Limb (tissue), 2 donors: Measurements from ENCODE around the gene ANAPC13.

Experiments
- DNase-seq, 2 donors: peaks; one replicate each; pipeline ENCODE4 v3.0.0-alpha.2; 2016; ENCODE audit errors: extremely low spot score in 2 of 2

ANAPC13 gene

DNA sequence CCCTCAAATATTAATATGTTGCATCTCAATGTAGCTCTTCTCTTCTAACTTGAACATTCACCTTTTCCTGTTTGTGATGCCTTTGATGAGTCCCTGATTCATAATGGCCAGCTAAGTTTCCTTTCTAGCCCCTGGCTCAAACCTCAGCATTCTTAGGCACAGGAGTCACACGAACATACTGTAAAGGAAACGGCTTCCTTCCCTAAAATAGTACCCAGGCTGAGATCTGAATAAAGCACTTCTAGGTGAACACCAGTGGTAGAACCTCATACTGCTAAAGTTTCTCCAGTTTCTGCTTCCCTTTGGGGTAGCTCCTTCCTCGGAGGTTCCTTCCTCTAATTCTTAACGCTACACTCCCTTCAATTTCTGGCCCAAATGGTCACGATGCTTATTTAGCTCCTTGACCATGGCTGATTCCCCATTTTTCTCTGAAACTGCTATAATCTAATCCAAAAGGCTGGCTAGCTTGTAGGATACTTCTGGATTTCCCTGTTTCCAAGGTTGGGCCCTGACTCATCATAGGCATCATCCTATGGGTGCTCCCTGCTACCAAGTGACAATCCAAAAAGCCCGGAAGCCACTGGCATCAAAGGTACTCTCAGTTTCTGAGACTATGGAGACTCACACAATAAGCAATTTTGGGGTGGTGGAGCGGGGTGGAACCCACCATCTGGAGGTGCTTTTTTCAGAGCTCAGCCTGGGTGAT is 2.4 kb downstream of the ANAPC13 start:
- no peak for DNase-seq

GRCh38 chr3:134482622-134483021 is 3.2 kb downstream of the ANAPC13 start:
- no peak for DNase-seq

DNA sequence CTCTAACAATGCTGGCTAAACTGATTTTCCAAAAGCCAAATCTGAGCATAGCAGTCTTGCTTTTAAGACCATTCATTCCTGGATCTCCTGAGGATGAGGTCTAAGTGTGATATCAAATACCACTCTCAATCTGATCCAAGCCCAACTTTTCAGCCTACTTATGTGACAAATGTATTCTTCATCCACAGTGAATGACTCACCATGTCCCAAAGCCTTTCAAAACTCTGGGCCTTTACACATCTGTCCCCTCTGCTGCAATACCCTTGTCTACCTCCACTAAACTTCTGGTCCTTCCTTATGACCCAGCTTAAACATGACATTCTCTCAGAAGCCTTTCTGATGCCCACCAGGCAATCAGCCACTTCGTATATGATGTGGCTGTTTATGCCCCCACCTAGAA is 4.6 kb downstream of the ANAPC13 start:
- DNase-seq, result no peak

- no peak for DNase-seq
Observed at GRCh38 chr3:134480546-134480945, 5.2 kb downstream of the ANAPC13 start.

GRCh38 chr3:134477938-134478337 is 7.8 kb downstream of the ANAPC13 start:
- no peak for DNase-seq

DNA sequence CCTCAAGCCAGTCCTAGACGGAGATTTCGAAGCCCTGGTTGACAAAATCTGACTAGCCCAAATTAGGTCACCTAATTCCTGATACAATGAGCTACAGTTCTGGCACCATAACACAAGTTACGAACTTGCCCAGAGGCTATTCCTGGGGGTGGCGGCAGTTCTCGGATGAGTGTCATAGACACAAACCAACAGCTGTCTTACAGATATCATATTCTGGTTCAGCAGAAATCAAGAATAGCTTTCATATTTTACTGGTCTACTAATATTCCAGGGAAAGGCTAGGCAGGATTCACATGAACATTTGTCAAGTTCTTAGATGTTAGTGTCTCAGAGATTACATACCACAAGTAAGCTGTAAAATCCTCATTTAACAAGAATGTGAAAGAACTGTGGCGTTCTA is 8.8 kb downstream of the ANAPC13 start:
- DNase-seq, result no peak

GRCh38 chr3:134476306-134476705 is 9.5 kb downstream of the ANAPC13 start:
- no peak for DNase-seq

DNA sequence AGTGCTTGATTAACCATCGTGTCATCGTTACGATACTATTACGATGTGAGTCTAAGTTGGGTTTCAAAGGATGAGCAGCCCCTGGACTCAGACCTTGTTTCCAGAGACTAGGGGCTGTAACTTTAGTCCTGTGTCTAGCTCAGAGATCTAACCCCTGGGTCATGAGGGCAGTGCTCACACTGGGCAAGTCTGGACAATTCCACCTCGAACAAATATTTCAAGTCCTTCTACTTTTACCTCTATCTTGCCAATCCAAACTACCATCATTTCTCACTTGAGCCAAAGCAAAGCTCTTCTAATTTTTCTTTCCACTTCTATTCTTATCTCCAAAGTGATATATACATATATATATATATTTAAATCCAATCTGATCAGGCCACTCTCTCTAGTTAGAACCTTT is 10.8 kb downstream of the ANAPC13 start:
- DNase-seq, result no peak

GRCh38 chr3:134473868-134474546 is 11.8 kb downstream of the ANAPC13 start:
- DNase-seq, result peak; percentile 86 to 88

- no peak for DNase-seq
Observed at GRCh38 chr3:134472831-134473230, 13.0 kb downstream of the ANAPC13 start.

- peak in 1 of 2 donors; percentile 16 for DNase-seq
Observed at GRCh38 chr3:134471521-134472193, 14.1 kb downstream of the ANAPC13 start.

DNA sequence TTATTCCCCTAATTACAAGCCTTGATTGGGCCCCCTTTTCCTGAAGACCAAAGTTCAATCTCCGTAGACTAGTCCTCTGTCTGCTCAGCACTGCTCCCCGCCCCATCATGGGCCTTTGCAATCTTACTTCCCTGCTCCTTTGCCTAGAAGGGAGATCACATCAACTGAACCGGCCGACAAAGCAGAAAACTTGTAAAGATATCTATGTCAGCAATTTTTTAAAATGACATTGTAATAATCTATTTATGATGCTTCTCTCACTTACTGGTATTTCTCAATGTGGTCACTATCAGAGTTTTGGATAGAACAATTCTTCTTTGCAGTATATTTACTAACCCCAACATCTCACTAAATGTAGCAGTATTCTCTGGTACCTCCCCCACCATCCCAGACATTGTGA is 17.3 kb downstream of the ANAPC13 start:
- DNase-seq, result no peak

DNA sequence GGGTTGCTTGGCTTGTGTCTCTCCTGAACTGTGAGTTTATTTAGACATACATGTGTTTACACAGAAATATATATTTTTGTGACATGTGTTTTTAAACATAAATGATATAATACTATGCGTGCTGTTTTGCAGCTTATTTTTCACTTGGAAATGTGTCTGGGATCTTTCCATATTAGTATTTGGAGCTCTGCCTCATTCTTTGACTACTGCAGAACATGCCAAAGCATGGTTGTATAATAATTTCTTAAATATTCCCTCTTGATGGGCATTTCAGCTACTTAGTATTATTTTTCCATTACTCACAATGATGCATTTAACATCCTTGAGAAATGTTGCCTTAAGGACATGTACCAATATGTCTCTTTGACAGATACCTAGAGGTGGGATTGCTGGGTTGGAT is 19.5 kb downstream of the ANAPC13 start:
- peak in 1 of 2 donors; percentile 51 for DNase-seq

GRCh38 chr3:134464689-134465365 is 21.0 kb downstream of the ANAPC13 start:
- peak; percentile 35 to 47 for DNase-seq

DNA sequence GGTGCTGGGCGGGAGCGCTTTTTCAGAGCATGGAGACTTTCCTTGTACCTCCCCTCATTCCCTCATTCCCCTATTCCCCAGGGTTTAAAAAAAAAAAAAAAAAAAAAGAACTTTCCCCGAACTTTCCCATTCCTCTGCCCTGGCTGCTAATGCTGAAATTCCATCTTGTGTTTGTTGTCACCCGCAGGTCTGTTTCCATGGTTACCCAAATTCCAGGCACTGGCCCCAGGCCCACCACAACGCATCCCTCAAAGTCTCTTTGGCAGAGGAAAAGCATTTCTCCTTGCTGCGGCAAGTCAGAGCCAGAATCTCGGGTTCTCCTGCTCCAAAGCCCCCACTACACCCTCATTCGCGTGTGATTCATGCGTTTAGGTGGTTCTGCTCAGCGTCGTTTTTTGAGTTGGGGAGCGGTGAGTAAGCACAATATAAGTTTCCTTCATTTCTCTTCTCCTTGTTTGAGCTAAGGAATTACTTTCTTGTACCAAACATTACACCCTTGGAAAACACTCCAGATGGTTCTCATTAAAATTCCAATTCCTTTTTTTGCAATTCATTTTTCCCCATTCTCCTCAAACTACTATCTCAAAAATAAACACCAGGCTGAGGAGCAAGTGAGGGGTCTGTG is 21.6 kb downstream of the ANAPC13 start:
- peak; percentile 92 to 93 for DNase-seq

GRCh38 chr3:134463676-134464063 is 22.1 kb downstream of the ANAPC13 start:
- peak in 1 of 2 donors; percentile 28 for DNase-seq

DNA sequence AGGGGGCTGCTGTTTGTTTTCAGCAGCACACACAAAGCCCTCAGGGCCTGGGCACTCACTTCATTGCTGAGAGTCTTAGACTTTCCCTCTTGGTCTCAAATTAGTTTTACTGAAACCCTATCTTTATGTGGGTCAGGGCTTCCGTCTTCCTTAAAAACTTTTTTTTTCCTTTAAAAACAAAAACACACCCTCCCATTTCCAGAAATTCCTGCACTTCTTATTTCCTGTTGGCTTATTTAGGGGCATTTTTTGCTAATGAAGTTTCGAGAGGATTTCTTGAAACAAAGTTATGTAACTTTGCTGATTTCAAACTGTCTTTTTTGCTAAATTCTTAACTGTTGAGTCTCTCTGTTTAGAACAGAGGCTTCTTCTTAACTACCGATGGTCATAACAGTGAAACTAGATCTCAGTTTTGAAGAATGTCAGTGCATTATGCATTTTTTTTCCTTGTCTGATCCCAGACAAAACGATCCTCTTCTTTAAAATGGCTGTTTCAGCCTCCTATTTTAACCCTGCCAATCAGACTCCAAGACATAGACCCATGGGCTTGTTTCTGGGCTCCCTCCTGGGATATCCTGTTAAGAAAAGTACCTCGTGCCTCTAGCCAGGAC is 23.3 kb downstream of the ANAPC13 start:
- peak in 1 of 2 donors; percentile 46 for DNase-seq

- no peak for DNase-seq
Observed at GRCh38 chr3:134460965-134461364, 24.8 kb downstream of the ANAPC13 start.

DNA sequence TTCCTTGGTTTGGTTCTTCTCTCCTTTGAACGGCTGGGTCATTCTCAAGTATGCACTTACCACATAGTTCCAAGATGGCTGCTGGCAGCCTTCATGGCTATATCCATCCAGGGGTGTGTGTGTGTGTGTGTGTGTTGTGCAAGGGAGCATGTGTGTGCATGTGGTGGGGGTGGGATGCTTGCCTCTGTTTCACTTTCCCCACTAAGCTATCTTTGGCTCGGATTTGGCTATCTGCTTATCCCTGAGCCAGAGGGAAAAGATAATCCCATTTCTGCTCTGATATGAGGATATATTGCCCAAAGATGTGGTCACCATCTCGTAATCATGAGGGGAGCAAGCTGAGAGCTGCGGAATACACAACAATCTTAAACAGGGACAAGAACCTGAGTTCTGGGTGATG is 26.2 kb downstream of the ANAPC13 start:
- DNase-seq, result no peak

DNA sequence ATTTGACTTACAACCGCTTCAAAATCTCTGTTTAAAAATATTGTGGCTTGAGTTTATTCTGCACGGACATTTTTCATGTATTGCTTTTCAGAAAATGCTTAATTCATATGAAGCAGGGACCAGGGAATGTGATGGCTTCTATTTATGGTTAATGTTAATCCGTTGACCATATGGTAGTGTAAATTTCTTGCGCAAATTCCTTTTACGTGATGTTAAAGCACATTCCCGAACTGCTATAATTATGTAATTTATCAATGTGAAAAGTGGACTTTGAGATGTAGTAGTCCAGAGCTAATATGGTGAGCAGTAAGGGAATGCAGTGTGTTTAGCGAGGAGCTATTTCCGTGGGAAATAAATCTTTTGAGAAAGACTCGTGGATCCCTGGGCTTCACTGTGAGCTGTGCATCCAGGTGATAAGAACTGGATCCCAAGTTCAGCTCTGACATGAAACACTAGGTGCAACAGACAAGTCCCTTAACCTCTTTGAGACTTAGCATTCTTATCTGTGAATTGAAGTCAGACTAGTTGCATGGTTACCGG is 27.3 kb downstream of the ANAPC13 start:
- no peak for DNase-seq
